ENCODE results near the gene NFE2L2.
A peak's percentile ranks its signal among the peaks of the same experiment; 100 is the strongest.
"Not testable (repeated sequence)": the region's sequence is repeated elsewhere in the genome, so short reads cannot be mapped to it uniquely, and the experiment has no call there.

The NFE2L2 gene

GRCh38 chr2:177279847-177280246, 15.3 kb upstream of the NFE2L2 start:
- DNase-seq, result no peak

- DNase-seq, result no peak
Measured at GRCh38 chr2:177275743-177276055, 11.2 kb upstream of the NFE2L2 start.

GRCh38 chr2:177275040-177275742, 10.7 kb upstream of the NFE2L2 start:
- no peak for DNase-seq

- DNase-seq, result no peak
Measured at GRCh38 chr2:177273408-177273807, 8.9 kb upstream of the NFE2L2 start.

DNA sequence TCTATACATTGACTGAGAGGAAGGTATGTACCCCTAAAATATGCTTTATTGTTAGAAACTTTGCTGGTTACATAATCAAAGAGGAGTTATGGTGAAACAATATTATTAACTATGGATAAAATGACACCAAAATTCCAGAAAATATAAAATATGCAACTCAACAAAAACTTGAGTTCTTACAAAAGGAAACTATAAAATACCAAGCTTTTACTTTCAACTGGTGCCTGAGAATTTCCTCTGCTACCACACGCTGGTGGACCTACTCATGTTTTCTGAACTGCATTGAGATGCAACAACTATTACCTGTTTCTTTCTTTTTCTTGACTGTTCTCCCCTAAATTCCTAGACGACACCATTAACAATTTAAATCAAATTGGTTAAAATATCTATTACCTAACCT, 8.2 kb upstream of the NFE2L2 start:
- no peak for DNase-seq

- DNase-seq, result no peak
Measured at GRCh38 chr2:177271981-177272666, 7.6 kb upstream of the NFE2L2 start.

DNA sequence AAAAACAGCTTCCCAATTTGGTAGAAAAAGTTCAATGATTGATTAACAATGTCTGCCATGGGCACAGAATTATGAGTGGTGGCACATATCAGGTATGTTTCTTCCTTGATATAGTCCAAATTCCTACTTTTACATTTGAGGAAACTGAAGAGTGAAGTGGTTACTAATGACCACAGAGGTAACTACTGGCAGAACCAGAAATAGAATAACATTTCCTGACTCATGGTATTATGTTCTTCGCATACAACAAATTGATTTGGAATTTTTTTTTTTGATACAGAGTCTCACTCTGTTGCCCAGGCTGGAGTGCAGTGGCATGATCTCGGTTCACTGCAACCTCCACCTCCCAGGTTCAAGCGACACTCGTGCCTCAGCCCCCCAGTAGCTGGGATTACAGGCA, 6.0 kb upstream of the NFE2L2 start:
- DNase-seq, result no peak

- DNase-seq, result no peak
Measured at GRCh38 chr2:177268901-177269300, 4.4 kb upstream of the NFE2L2 start.

- DNase-seq, result no peak
Measured at GRCh38 chr2:177268187-177268871, 3.8 kb upstream of the NFE2L2 start.

- not testable (repeated sequence) for DNase-seq
Measured at GRCh38 chr2:177266955-177267354, 2.4 kb upstream of the NFE2L2 start.

DNA sequence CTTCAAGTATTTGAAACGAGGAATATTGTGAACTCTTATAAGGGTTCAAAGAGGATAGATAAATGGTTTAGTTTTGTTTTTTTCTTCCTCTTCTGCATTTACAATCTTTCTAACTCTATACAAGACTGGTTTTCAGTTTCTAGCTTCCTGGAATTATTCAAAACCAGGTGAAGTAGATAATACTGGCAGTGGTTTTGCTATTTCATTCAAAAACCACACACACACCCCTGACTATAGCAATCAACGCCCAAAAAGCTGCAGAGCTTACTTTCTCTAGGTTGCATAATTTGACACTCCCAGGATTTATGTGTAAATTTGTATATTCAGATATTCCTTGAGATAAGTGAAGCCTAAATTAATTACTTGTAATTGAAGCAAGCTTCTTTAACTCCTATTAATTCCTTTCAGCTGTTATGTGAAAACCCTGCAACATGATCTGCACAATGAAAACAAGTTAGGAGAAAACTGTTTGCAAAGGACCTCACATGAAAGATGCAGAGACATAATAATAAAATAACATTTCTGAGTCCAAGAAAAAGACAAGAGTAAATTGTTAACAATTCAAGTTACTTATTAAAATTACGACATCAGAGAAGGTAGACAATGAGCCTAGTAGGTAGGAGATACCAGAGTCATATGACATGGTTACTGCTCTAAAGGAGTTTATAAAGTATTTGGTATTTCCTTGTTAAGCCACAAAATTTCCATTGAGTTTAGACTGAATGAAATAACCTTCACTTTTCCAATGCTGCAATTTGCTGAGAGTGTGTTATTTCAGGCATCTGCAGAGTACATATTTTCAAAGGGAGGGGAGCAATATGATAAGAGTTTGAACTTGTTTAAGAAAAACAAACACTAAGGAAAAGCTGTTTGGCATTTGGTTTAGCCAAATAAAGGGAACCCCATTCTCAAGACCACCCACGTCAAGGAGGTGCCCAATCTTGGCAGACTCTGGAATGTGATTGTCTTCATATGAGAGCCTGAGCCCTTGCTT, 1.6 kb upstream of the NFE2L2 start:
- no peak for DNase-seq

DNA sequence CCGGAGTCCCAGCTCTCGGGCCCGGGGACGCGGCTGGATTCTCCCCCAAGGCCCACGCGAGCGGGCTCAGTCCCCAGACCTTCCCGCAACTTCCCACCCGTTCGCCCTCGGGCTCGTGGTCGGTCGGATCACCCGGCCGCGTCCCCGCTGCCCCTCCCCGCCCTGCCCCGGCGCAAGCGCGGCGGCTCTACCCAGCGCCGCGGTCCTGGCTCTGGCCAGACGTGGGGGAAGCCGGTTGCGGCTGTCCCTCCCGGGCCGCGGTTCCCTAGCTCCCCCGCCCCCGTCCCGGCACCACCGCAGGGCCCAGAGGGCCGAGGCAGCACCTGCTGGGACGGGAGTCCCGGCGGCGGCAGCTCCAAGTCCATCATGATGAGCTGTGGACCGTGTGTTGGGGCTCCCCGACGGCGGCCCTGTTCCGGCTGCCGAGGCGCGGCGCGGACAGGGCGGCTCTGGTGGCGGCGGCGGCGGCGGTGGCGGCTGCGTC, 276 bp downstream of the NFE2L2 start:
- DNase-seq, result no peak

DNA sequence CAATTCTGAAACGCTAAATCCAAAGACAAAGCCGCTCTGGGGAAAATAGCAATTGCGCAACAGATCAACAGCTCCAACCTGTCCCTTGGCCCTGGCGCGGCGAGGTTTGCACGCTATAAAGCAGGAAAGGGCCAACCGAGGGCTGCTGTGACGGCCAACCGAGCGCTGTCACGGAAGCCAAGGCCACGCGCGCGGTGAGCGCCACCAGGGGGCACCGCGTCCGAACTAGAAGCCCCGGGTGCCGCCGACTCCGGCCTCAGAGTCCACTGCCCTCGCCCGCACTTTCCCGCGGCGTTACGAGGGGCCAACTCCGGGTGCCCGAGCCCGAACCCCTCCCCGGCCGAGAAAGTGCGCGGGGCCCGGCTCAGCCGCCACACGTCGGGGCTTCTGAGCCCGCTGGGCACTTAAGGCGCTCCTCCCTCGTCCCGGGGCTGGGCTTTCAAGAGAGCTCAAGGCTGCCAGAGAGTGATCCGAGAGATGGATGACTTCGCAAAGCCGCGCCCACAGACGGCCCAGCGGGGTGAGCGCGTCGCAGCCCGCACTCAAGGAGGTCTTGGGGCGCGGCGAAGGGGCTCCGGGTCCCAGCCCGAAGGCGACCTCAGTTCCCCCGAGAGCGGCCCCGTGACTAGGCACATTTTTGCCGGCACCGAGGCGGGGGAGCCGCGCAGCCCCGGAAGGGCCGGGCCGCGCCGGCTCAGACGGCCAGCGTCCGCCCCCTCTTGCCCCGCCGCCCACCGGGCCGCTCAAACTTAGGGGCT, 897 bp downstream of the NFE2L2 start:
- peak; percentile 81 for DNase-seq

- DNase-seq, result no peak
Measured at GRCh38 chr2:177262958-177263450, 1.5 kb downstream of the NFE2L2 start.

DNA sequence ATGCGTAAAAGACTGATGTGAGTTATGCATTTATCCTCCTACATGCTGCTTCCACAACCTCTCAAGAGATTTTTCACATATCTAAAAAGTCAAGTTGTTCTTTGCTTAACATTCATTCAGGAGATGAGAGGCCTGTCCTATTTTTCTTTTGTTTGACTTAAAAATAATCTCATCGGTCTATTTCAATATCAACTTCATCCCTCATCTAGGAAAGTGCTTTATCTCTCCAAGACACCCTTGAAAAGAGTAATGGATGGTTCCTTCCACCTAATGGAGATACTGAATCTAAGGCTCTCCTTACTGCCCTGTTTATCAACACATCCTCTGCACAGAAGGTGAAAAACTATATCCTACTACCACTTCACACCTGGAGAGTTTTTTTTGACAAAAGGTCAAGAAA, 2.4 kb downstream of the NFE2L2 start:
- DNase-seq, result no peak

- no peak for DNase-seq
Measured at GRCh38 chr2:177261116-177262060, 3.1 kb downstream of the NFE2L2 start.

GRCh38 chr2:177260379-177260778, 4.1 kb downstream of the NFE2L2 start:
- DNase-seq, result no peak

DNA sequence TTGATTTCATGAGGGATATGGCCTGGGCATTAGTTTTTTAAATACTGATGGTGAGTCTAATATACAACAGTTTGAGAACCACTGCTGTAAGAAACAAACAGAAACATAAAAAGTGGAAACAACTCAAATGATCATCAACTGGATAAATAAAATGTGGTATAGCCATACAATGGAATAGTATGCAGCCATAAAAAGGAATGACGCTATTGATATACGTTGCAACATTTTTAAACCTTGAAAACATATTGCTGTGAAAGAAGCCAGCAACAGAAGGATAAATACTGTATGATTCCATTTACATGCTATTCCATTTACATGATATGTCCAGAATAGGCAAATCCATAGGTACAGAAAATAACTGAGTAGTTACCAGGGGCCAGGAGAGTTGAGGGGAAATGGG, 6.5 kb downstream of the NFE2L2 start:
- DNase-seq, result no peak

DNA sequence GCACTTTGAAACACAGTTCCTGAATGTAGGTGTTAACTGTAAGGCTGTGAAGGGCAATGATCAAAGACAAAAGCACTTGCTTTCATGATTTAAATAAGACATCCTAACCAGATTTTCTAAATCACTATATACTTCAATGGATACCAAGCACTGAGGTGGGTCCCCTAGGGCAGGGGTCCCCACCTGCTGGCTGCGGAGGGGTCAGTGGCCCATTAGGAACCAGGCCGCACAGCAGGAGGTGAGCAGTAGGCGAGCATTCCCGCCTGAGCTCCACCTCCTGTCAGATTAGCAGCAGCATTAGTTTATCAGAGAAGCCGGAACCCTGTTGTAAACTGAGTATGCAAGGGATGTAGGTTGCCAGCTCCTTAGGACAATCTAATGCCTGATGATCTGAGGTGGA, 7.1 kb downstream of the NFE2L2 start:
- no peak for DNase-seq

DNA sequence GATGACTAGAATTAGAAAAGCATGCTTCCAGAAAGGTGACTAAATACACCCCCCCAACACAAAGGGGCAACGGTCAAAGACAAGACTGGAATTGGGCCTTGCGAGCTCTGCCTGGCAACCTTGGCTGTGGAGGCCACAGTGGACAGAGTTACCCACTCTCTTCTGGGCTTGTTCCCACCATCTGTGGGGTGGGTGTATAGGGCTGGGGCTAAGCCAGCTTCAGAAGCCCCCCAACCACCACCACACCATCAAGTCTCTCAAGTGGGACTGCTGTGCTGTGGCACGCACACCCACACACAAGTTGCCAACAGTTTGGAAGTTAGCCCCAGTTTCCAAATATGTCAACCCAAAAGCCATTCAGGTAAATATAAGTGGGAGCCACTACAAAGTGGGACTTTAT, 7.8 kb downstream of the NFE2L2 start:
- DNase-seq, result no peak

DNA sequence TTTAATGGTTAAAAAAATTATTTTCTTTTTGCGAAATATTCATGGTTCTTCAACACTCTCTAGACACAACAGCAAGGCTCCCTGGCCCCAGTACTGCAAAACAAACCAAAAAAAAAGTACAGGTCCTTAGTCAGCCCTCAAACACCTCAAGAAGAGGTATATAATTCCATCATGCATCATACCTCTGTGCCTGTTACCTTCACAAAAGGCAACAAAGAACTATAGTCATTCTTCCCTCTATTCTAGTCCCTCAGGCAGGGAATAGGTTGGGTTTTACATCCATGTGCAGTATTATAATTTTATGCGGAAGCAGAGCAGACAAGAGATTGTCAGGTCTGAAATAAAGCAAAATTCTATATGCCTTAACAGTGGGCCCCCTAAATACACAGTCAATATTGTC, 8.5 kb downstream of the NFE2L2 start:
- no peak for DNase-seq
